Measurements from ENCODE around the gene ABL2.
"Not testable (repeated sequence)": the region's sequence is repeated elsewhere in the genome, so short reads cannot be mapped to it uniquely, and the experiment has no call there.

The ABL2 gene

GRCh38 chr1:179169616-179170467 is 59.6 kb downstream of the ABL2 start:
- no peak for DNase-seq (ENCODE audit: low read depth)

GRCh38 chr1:179168536-179168935 is 60.9 kb downstream of the ABL2 start:
- no peak for DNase-seq (ENCODE audit: low read depth)

- no peak for DNase-seq (ENCODE audit: low read depth)
Measured at GRCh38 chr1:179167955-179168354, 61.5 kb downstream of the ABL2 start.

- DNase-seq (ENCODE audit: low read depth), result no peak
Measured at GRCh38 chr1:179167418-179167777, 62.1 kb downstream of the ABL2 start.

- DNase-seq (ENCODE audit: low read depth), result no peak
Measured at GRCh38 chr1:179166663-179167417, 62.6 kb downstream of the ABL2 start.

- no peak for DNase-seq (ENCODE audit: low read depth)
Measured at GRCh38 chr1:179164494-179164893, 65.0 kb downstream of the ABL2 start.

- DNase-seq (ENCODE audit: low read depth), result no peak
Measured at GRCh38 chr1:179156708-179157107, 72.8 kb downstream of the ABL2 start.

GRCh38 chr1:179156026-179156425 is 73.5 kb downstream of the ABL2 start:
- no peak for DNase-seq (ENCODE audit: low read depth)

GRCh38 chr1:179155615-179156014 is 73.9 kb downstream of the ABL2 start:
- no peak for DNase-seq (ENCODE audit: low read depth)

GRCh38 chr1:179154437-179154836 is 75.0 kb downstream of the ABL2 start:
- no peak for DNase-seq (ENCODE audit: low read depth)

- no peak for DNase-seq (ENCODE audit: low read depth)
Measured at GRCh38 chr1:179153217-179153616, 76.3 kb downstream of the ABL2 start.

- no peak for DNase-seq (ENCODE audit: low read depth)
Measured at GRCh38 chr1:179151908-179152682, 77.4 kb downstream of the ABL2 start.

- DNase-seq (ENCODE audit: low read depth), result no peak
Measured at GRCh38 chr1:179146911-179147310, 82.6 kb downstream of the ABL2 start.

- DNase-seq (ENCODE audit: low read depth), result no peak
Measured at GRCh38 chr1:179146476-179146875, 83.0 kb downstream of the ABL2 start.

- no peak for DNase-seq (ENCODE audit: low read depth)
Measured at GRCh38 chr1:179145521-179145920, 84.0 kb downstream of the ABL2 start.

GRCh38 chr1:179144626-179145025 is 84.9 kb downstream of the ABL2 start:
- no peak for DNase-seq (ENCODE audit: low read depth)

GRCh38 chr1:179143322-179143721 is 86.2 kb downstream of the ABL2 start:
- DNase-seq (ENCODE audit: low read depth), result no peak

- DNase-seq (ENCODE audit: low read depth), result no peak
Measured at GRCh38 chr1:179142889-179143299, 86.6 kb downstream of the ABL2 start.

- DNase-seq (ENCODE audit: low read depth), result peak; percentile 36
Measured at GRCh38 chr1:179141592-179142251, 87.8 kb downstream of the ABL2 start.

- not testable (repeated sequence) for DNase-seq (ENCODE audit: low read depth)
Measured at GRCh38 chr1:179138755-179139154, 90.7 kb downstream of the ABL2 start.

GRCh38 chr1:179137617-179138255 is 91.7 kb downstream of the ABL2 start:
- DNase-seq (ENCODE audit: low read depth), result no peak

GRCh38 chr1:179135707-179136106 is 93.8 kb downstream of the ABL2 start:
- DNase-seq (ENCODE audit: low read depth), result not testable (repeated sequence)

Data from stimulated activated CD4-positive, alpha-beta T cell treated with anti-CD3 and anti-CD28 coated beads, Interleukin-2, amount 100 ng/mL, for 4 hours (primary cell).